GM21786 (cell line): Measurements from ENCODE around the gene KRT33B.
"Not testable (repeated sequence)": the region's sequence is repeated elsewhere in the genome, so short reads cannot be mapped to it uniquely, and the experiment has no call there.

Experiments
- ATAC-seq: cut with Tn5 transposase; IDR thresholded peaks from one replicate; pipeline ENCODE4 v1.9.1; 2021; ENCODE audit not compliant: unreplicated experiment

KRT33B gene

DNA sequence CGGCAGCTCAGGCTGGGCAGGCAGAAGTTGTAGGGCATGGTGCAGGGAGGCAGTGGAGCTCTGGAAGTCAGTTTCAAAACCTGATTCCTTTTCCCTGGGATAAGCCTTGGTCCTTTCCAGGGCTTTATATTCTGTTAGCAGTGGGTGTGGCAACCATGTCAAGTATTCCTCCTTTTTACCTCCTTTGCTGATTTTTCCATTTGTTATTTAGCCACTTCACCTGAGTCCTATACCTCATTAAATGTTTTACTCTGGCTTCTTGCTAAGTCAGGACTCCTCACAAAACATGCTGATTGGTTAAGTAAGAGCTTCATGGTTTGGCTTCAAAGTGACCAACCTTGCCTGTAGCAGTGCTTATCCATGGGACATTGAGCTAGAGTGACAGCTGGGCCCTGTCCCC lies at the start of gene KRT33B:
Gene KRT33B, minus strand, starts transcription at position 101 of the 400 bp plus-strand sequence. Its CDS starts 63 bp downstream, at position 38.
- no peak for ATAC-seq

DNA sequence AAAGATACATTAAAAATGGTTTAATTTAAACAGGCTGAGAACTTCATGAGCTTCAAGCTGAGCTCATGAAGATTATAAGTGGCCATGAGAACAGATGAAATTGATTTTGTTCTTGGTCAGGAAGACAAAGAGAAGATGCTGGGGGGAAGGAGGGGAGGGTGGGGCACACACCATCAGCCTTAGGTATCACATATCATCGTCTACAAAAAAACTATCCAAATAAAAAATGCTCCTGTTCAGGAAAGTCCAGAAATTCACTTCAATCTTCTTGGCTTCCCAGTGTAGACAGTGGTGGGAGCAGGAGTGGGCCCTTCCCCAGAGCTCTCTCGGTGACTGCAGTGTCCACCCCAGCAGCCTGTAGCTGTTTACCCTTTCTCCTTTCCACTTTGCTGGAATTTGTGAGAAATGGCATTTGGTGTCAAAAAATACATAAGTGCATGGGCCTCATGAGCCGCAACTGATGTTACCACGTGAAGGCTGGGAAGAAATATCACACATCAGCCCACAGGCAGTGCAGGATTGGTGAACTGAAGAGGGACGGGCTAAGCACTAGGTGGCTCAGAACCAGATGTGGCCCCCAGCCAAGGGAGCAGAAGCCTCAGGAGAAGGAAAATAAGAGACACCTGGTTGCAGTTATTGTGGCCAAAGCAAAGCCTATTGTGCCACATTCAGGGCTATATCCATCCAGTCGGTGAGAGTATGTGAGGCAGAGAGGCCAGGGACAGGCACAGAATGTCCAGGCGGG lies 48.7 kb upstream of the KRT33B start:
- no peak for ATAC-seq

DNA sequence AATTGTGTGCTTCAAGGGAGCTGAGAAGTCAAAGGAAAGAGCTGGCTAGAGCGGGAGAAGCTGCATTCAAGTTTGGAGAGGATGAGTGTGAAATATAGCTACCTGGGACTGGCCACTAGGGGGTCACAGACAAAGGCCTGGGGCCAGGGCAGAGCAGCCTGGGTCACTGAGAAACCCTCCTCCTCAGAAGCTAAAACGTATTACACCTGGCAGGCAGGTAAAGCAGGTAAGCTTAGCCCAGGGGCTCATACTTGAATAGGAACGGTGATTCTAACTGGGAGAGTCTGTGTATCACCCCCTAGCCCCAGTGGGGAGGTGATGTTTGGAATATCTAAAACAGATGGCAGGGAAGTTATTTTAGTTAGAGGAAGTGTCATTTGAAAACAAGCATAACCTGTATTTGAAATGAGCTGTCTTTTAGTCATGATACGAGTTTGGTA lies 48.0 kb upstream of the KRT33B start:
- no peak for ATAC-seq

DNA sequence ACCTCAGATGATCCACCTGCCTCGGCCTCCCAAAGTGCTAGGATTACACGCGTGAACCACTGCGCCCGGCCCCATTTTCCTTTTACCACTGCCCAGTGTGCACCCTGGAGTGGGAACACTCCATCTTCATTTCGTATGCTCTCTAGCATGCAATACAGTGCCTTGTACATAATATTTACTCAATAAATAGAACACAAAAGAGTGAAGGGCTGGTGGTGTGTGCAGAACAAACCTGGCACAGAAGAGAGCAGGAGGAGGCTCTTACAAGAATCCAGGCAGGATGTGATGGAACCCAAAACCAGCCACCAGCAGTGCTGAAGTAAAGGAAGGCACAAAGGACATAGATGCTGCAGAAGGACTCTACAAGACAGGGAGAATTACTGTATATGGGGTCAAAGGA lies 47.5 kb upstream of the KRT33B start:
- no peak for ATAC-seq

DNA sequence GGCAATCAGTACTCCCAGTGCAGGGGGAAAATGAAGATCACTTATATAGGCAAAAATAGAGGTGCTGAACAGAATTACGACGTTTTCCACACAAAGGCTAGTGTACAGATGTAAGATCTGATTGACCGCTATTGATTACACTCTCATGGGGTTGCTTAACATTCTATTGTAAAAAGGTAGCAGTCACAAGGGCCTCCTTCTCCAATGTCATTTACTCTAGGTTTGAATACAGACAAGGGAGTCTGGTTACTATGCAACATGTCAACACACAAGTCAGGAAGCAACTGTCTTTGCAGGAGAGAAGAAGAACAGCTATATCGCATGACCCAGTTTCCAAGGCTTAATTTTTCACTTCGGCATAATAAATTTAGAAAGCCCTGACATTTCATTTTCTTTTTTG lies 46.9 kb upstream of the KRT33B start:
- no peak for ATAC-seq

DNA sequence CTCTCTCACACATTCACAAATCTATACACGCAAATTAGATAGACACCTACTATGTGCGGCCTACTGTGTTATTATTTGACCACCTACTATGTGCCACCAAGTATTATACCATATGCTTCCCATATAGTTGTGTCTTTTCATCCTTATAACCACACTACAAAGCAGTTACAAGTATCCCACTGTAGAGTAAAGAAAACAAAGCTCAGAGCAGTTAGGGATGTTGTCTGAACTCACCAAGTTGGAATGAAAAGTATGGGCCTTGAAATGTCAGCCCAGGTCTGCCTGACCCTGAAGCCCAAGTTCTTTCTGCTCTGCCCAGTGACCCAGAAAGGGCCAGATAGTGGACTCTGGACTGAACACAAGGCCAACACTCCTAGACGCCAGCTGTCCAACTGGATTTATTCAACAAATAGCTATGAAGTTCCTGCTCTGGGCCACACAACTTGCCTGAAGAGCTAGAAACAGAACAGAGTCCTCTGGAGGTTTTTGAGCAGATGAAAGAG lies 46.3 kb upstream of the KRT33B start:
- no peak for ATAC-seq

DNA sequence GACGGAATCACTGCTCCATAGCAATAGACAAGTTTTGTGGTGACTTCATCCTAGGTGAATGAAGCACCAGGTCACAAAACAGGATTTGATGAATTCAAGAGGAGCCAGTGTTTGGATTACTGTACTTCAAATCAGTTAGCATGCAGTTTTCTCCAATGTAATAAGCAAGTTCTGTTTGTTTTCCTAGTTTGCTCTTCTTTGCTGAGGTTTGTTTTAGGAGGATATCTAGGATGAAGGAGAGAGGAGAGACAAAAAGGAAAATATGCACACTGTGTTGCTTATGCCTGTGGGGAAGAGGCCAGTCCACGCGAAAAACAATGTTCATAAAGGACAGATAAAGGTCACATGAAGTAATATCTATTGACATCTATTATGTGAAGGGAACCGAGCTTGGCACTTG lies 45.8 kb upstream of the KRT33B start:
- no peak for ATAC-seq

DNA sequence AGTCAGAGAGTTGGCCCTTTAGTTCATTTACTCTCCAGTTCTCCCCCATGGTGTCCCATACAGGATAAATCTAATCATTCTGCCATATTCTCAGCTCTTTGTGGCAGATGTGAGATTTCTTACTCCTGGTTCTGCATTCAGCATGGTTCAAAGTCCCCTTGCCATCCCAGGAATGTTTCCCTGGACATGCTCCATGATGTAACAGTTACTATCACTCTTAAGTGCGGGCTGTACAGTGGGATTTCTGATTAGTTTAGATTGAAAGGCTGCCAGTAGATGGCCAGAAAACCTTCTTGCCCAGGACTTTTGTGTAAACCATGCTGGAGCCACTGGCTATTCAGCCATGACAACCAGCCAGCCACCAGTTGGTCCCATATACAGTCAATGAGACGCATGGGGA lies 44.4 kb upstream of the KRT33B start:
- no peak for ATAC-seq

DNA sequence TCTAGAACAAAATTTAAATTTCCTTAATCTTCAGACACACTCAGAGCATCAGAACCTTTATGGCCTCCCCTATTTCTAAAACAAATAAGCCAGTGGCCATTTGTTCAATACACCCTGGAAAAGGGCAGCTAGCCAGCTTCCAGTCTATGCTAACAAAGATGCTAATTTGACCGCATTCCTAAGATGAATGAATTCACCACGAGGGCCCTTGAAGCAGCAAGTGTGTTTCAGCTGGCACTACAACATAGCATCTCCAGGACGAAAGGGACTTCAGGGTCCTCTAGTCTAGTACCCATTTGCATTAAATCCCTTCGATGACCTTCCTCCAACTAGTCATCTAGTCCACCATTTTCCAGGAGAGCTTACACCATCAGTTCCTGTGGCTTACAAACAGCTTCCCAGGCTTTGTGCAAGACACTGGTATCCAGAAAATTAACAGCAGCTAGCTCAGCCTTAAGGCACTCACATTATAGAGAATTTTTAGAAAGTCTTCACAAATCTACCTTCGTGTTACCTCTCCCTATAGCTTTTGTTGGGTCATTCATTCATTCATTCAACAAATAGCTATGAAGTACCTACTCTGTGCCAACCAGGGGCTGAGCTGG lies 43.8 kb upstream of the KRT33B start:
- no peak for ATAC-seq

DNA sequence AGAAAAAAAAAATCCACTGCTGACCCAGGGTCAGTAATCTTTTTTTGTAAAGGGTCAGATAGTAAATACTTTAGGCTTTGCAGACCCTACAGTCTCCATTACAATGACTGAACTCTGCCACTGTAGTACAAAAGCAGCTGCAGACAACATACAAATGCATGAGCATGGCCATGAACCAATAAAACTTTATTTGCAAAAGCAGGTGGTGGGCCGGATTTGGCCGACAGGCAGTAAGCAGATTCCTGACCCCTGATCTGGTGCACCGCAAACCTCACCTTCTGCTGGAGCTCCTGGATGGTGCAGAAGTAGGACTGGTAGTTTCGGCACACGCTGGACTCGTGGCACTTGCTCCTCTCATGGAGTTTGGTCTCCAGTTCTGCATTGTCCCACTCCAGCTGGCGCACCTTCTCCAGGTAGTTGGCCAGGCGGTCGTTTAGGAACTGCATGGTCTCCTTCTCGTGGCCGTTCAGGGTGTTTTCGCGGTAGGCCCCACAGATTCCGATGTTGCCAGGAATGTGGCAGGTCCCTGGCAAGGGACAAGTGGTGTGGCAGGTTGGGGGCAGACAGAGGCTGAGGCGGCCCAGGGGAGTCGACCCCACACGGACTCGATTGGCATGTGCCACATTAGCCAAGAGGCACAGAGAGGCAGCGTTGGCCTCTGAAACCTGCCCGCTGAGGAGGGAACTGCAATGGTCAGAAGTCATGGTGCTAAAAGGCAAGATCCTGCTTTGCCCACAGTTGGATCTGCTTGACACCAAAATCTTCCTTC lies 41.6 kb upstream of the KRT33B start:
- ATAC-seq: no peak

DNA sequence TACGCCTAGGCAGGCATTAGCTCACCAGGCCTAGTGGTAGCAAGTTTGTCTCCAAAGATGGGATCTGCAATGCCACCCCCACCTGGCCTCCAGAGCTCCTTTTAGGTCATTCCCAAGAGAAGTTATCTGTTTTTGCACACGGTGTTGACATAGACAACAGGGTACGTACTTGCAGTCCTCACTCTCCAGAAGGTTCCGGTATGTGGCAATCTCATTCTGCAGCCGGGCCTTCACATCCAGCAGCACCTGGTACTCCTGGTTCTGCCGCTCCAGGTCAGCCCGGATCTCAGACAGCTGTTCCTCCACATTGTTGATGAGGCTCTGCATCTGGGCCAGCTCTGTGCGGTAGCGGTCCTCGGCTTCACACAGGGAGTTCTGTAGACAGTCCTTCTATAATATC lies 37.6 kb upstream of the KRT33B start:
- ATAC-seq: no peak

DNA sequence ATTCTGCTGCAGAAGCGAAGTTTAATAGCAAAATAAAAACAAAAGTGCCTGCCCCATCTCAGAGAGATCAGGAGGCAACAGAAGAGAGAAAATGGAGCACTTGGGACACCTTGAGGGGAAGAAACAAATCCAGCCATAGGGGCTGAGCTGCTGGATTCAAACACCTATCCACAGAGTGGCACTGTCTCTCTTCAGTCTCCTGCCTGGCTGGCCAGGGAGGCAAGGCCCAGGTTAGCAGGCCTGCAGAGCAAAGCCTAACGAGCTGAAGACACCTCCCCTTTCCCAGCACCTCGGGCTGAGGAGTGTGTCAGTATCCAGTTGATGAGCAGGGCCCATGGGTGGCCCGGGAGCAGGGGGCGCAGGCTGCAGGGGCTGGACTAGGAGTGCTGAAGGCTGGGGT lies 36.6 kb upstream of the KRT33B start:
- ATAC-seq: no peak

DNA sequence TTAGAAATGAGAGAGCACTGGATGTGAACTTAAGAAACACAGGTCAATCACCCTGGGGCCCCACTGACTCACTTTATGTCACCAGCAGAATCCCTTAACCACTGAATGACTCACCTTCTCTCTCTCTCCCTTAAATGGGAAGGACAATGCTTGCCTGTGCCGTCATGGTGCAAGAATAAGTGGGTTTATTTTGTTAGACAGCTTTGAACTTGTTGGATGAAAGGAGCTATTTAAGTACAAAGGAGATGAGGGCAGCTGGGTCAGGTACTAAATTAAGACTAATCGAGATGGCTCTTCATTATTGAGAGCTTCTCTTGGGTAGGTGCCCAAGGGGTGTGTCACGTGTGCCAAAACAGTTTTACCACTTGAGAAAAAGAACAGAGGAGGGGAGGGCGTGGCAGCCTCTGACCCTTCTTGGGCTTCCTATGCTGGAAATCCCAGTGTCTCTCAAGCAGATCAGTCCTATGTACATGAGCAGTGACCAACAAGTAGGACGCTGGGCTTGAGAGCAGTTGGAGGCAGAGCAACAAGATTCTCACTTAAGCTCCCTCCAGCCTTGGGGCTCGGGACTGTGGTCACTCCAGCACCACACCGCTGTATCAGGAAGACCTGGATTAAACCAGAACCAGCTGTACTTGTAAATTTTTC lies 34.5 kb upstream of the KRT33B start:
- ATAC-seq: no peak

DNA sequence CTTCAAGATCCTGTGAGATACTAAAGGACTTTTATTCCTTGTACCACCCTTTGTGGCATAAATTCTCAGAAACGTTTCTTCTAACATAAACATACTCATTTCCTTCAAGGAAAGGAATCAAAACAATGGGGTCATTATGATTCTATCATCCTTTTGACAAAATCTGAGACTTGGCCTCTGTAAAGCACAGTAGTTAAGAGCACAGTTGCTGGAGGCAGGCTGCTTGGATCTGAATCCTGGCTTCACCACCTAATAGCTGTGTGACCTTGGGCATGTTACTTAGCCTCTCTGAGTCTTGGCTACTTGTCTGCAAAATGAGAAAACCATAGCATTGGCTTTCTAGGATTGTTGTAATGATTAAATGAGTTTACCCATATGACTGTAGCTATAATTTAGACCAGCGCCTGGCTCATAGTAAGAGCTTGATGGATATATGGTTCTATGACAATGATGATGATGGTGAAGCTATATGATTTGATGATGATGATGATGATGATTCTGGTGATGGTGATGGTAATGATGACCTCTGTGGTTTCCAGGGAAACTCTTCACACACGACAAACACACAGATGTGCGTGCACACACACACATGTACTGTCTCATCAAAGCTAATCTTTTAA lies 33.9 kb upstream of the KRT33B start:
- ATAC-seq: no peak

DNA sequence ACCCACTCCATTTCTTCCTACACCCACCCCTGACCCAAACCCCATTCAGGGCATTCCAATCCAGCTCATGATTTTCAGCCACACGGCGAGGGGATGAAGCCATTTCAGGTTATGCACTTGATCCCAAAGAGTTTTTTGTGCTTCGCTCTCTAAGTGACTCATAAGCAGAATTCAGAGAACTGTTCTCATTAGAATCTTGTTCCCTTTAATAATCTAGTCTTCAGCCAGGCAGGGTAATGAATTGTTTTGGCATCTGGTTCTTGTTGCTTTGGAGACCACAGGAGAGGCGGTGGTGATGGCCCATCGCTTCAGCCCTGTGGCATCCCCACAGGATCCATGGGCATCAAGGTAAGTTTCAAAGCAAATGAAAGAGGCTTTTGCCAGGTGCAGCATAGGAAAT lies 32.5 kb upstream of the KRT33B start:
- ATAC-seq: no peak

DNA sequence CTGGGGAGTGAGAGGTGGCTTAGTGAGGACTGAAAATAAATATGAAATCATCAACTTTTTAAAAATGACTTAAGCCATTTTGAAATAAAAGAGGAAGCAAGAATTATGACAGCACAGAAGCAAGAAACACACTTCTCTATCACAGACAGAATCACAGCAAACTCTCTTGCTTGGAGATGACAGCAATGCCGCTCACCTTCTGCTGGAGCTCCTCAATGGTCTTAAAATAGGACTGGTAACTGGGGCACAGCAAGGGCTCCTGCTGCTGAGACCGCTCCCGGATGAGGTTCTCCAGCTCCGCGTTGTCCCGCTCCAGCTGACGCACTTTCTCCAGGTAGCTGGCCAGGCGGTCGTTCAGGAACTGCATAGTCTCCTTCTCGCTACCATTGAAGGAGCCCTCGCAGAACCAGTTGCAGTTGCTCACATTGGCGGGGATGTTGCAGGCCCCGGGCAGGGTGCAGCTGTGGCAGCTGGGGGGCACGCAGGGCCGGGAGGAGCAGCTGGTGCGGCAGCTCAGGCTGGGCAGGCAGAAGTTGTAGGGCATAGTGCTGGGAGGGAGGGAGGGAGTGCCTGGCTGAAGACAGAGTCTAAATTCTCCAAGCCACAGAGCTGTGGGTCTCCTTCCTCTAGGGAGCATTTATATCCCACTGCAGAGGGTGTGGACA lies 27.5 kb upstream of the KRT33B start, which contains the start of gene KRT31:
Gene KRT31, minus strand, starts transcription at position 613 of the 665 bp plus-strand sequence. Its CDS starts 69 bp downstream, at position 544.
- no peak for ATAC-seq

DNA sequence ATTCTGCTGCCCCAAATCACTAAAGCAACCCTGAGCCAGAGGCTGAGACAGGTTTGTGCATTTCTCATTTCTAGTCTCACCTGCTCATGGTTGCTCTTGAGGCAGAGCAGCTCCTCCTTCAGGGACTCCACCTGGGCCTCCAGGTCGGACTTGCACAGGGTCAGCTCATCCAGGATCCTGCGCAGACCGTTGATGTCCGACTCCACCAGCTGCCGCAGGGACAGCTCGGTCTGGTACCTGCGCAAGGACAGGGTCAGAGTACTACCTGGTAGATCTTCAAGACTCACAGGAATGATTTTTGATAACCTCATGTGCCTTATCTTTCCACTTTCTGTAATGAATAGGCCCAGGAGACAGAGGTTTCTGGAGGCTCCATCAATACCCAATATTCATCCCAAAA lies 26.7 kb upstream of the KRT33B start:
- ATAC-seq: no peak

DNA sequence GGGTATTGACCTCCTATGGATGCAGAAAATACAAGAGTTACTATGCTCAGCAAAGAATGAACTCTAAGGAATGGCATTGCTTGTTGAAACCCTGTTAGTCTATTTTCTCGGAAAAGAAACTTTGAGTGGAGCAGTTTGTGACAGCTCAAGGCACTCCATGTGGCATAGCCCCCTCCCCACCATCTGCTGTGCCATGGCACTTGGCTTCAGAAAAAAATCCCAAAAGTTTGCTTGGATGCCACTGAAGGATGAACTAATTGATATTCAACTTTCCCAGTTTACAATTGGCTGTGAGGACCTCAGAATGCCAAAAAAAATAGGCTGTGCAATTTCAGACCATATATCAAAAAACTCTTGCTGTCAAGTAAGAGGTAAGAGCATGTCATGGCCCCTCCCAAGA lies 26.0 kb upstream of the KRT33B start:
- no peak for ATAC-seq

DNA sequence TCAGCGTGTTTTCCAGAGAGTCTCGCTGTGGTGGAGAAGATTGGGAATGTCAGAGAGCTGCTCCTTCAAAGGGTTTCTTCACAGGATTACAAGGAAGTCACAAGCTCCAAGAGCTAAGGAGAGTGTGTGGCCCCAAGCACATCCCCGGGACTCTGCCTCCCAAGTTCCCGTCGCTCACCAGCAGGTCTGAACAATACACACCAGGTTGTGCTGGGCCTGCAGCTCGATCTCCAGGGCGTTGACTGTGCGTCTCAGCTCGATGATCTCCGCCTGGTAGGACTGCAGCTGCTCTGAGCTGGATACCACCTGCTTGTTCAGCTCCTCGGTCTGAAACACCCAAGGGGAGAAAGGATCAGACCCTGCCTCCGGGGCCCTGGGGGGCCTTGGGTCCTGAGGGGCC lies 25.4 kb upstream of the KRT33B start:
- not testable (repeated sequence) for ATAC-seq
